ENCODE results near the gene POU2F1.

Gene POU2F1

GRCh38 chr1:167250482-167250881, 29.8 kb downstream of the POU2F1 start:
- Histone ChIP-seq H3K18ac (ENCODE audit: low read depth in 1 of 2, low read length in 2 of 2) (no peak overlapping the region), H2BK12ac (ENCODE audit: low read length in 2 of 2) (no peak overlapping the region), H4K91ac (ENCODE audit: low read length) (no peak overlapping the region), H3K4me2 (ENCODE audit: low read length, poor library complexity, severe bottlenecking) (no peak overlapping the region), H2BK120ac (ENCODE audit: low read depth, low read length) (no peak overlapping the region), H3K9me3 (ENCODE audit: control insufficient read depth, low read length) (no peaks in the 10 kb centered on the region), H3K14ac (ENCODE audit: low read length in 2 of 2) (no peak overlapping the region), H3K79me1 (replicated peaks; ENCODE audit: low read length, poor library complexity, severe bottlenecking) (peaks cover 26% of the 10 kb centered on the region), H2BK15ac (ENCODE audit: low read depth, poor library complexity, severe bottlenecking) (no peak overlapping the region), H3K4me1 (ENCODE audit: control insufficient read depth, insufficient read depth, low read depth, low read length) (no peaks in the 10 kb centered on the region), H2AK5ac (ENCODE audit: low read length, severe bottlenecking) (no peak overlapping the region), H2BK5ac (ENCODE audit: low read depth, low read length, poor library complexity, severe bottlenecking) (no peak overlapping the region), H3K9ac (ENCODE audit: low read length) (no peak overlapping the region), H3K23ac (ENCODE audit: low read length in 2 of 2) (no peak overlapping the region), H4K8ac (ENCODE audit: low read length) (no peak overlapping the region), H3K36me3 (ENCODE audit: control insufficient read depth in 1 of 2, insufficient read depth in 2 of 2, low read depth in 1 of 2, low read length in 2 of 2) (no peaks in the 10 kb centered on the region), H3K27me3 (ENCODE audit: control insufficient read depth in 1 of 2, insufficient read depth in 1 of 2, low read length in 2 of 2) (no peaks in the 10 kb centered on the region), H2AFZ (ENCODE audit: low read depth, low read length) (no peak overlapping the region), H3K4me3 (ENCODE audit: insufficient read depth in 1 of 2, low read depth in 1 of 2, low read length in 2 of 2) (no peak overlapping the region), H3K4ac (ENCODE audit: low read depth in 1 of 2, low read length in 2 of 2) (no peak overlapping the region), H3K27ac (ENCODE audit: low read length, poor library complexity, severe bottlenecking) (no peak overlapping the region)
- DNase-seq, result no peak

GRCh38 chr1:167251472-167251871, 30.8 kb downstream of the POU2F1 start:
- H2AFZ ChIP-seq (ENCODE audit: low read depth, low read length), result no peak overlapping the region

GRCh38 chr1:167252986-167253385, 32.3 kb downstream of the POU2F1 start:
- H3K9ac ChIP-seq (ENCODE audit: low read length), result no peak overlapping the region

More at GRCh38 chr1:167251472-167251871, 30.8 kb downstream of the POU2F1 start:
- Histone ChIP-seq H2BK15ac (ENCODE audit: low read depth, poor library complexity, severe bottlenecking) (no peak overlapping the region), H3K9me3 (ENCODE audit: control insufficient read depth, low read length) (no peaks in the 10 kb centered on the region), H4K91ac (ENCODE audit: low read length) (no peak overlapping the region), H3K79me1 (replicated peaks; ENCODE audit: low read length, poor library complexity, severe bottlenecking) (peaks cover 31% of the 10 kb centered on the region), H3K4ac (ENCODE audit: low read depth in 1 of 2, low read length in 2 of 2) (no peak overlapping the region), H3K4me1 (ENCODE audit: control insufficient read depth, insufficient read depth, low read depth, low read length) (no peaks in the 10 kb centered on the region), H2BK12ac (ENCODE audit: low read length in 2 of 2) (no peak overlapping the region), H3K27me3 (ENCODE audit: control insufficient read depth in 1 of 2, insufficient read depth in 1 of 2, low read length in 2 of 2) (no peaks in the 10 kb centered on the region), H3K9ac (ENCODE audit: low read length) (no peak overlapping the region), H2BK5ac (ENCODE audit: low read depth, low read length, poor library complexity, severe bottlenecking) (no peak overlapping the region), H3K14ac (ENCODE audit: low read length in 2 of 2) (no peak overlapping the region), H2AK5ac (ENCODE audit: low read length, severe bottlenecking) (no peak overlapping the region), H3K4me3 (ENCODE audit: insufficient read depth in 1 of 2, low read depth in 1 of 2, low read length in 2 of 2) (no peak overlapping the region), H4K8ac (ENCODE audit: low read length) (no peak overlapping the region), H2BK120ac (ENCODE audit: low read depth, low read length) (no peak overlapping the region), H3K36me3 (ENCODE audit: control insufficient read depth in 1 of 2, insufficient read depth in 2 of 2, low read depth in 1 of 2, low read length in 2 of 2) (no peaks in the 10 kb centered on the region), H3K27ac (ENCODE audit: low read length, poor library complexity, severe bottlenecking) (no peak overlapping the region), H3K23ac (ENCODE audit: low read length in 2 of 2) (no peak overlapping the region), H3K4me2 (ENCODE audit: low read length, poor library complexity, severe bottlenecking) (no peak overlapping the region), H3K18ac (ENCODE audit: low read depth in 1 of 2, low read length in 2 of 2) (no peak overlapping the region)
- WGBS, result 99% methylated on average over 4 of the region's 4 CpGs
- no peak for DNase-seq

GRCh38 chr1:167258858-167259257, 38.2 kb downstream of the POU2F1 start:
- Histone ChIP-seq H3K4me2 (ENCODE audit: low read length, poor library complexity, severe bottlenecking) (no peak overlapping the region), H2BK12ac (ENCODE audit: low read length in 2 of 2) (no peak overlapping the region), H2AK5ac (ENCODE audit: low read length, severe bottlenecking) (no peak overlapping the region), H3K18ac (ENCODE audit: low read depth in 1 of 2, low read length in 2 of 2) (no peak overlapping the region), H4K8ac (ENCODE audit: low read length) (no peak overlapping the region), H2BK5ac (ENCODE audit: low read depth, low read length, poor library complexity, severe bottlenecking) (no peak overlapping the region), H3K9ac (ENCODE audit: low read length) (no peak overlapping the region), H4K91ac (ENCODE audit: low read length) (no peak overlapping the region), H3K9me3 (ENCODE audit: control insufficient read depth, low read length) (no peaks in the 10 kb centered on the region), H3K4me3 (ENCODE audit: insufficient read depth in 1 of 2, low read depth in 1 of 2, low read length in 2 of 2) (no peak overlapping the region), H2AFZ (ENCODE audit: low read depth, low read length) (no peak overlapping the region), H2BK120ac (ENCODE audit: low read depth, low read length) (no peak overlapping the region), H3K14ac (ENCODE audit: low read length in 2 of 2) (no peak overlapping the region), H3K79me1 (replicated peaks; ENCODE audit: low read length, poor library complexity, severe bottlenecking) (peaks cover 27% of the 10 kb centered on the region), H3K4me1 (ENCODE audit: control insufficient read depth, insufficient read depth, low read depth, low read length) (peaks cover 1% of the 10 kb centered on the region), H3K27me3 (ENCODE audit: control insufficient read depth in 1 of 2, insufficient read depth in 1 of 2, low read length in 2 of 2) (no peaks in the 10 kb centered on the region), H3K27ac (ENCODE audit: low read length, poor library complexity, severe bottlenecking) (no peak overlapping the region), H2BK15ac (ENCODE audit: low read depth, poor library complexity, severe bottlenecking) (no peak overlapping the region), H3K23ac (ENCODE audit: low read length in 2 of 2) (no peak overlapping the region), H3K4ac (ENCODE audit: low read depth in 1 of 2, low read length in 2 of 2) (no peak overlapping the region), H3K36me3 (ENCODE audit: control insufficient read depth in 1 of 2, insufficient read depth in 2 of 2, low read depth in 1 of 2, low read length in 2 of 2) (no peaks in the 10 kb centered on the region)
- no peak for DNase-seq
- 79% methylated on average over 5 of the region's 5 CpGs for WGBS

More at GRCh38 chr1:167252986-167253385, 32.3 kb downstream of the POU2F1 start:
- Histone ChIP-seq H3K9me3 (ENCODE audit: control insufficient read depth, low read length) (no peaks in the 10 kb centered on the region), H2BK12ac (ENCODE audit: low read length in 2 of 2) (no peak overlapping the region), H4K8ac (ENCODE audit: low read length) (no peak overlapping the region), H2AK5ac (ENCODE audit: low read length, severe bottlenecking) (no peak overlapping the region), H3K23ac (ENCODE audit: low read length in 2 of 2) (no peak overlapping the region), H3K4ac (ENCODE audit: low read depth in 1 of 2, low read length in 2 of 2) (no peak overlapping the region), H3K27me3 (ENCODE audit: control insufficient read depth in 1 of 2, insufficient read depth in 1 of 2, low read length in 2 of 2) (no peaks in the 10 kb centered on the region), H3K18ac (ENCODE audit: low read depth in 1 of 2, low read length in 2 of 2) (no peak overlapping the region), H3K14ac (ENCODE audit: low read length in 2 of 2) (no peak overlapping the region), H4K91ac (ENCODE audit: low read length) (no peak overlapping the region), H3K27ac (ENCODE audit: low read length, poor library complexity, severe bottlenecking) (no peak overlapping the region), H3K4me1 (ENCODE audit: control insufficient read depth, insufficient read depth, low read depth, low read length) (no peaks in the 10 kb centered on the region), H2BK15ac (ENCODE audit: low read depth, poor library complexity, severe bottlenecking) (no peak overlapping the region), H3K36me3 (ENCODE audit: control insufficient read depth in 1 of 2, insufficient read depth in 2 of 2, low read depth in 1 of 2, low read length in 2 of 2) (no peaks in the 10 kb centered on the region), H2BK5ac (ENCODE audit: low read depth, low read length, poor library complexity, severe bottlenecking) (no peak overlapping the region), H3K4me3 (ENCODE audit: insufficient read depth in 1 of 2, low read depth in 1 of 2, low read length in 2 of 2) (no peak overlapping the region), H2BK120ac (ENCODE audit: low read depth, low read length) (no peak overlapping the region), H3K79me1 (replicated peaks; ENCODE audit: low read length, poor library complexity, severe bottlenecking) (peaks cover 30% of the 10 kb centered on the region), H2AFZ (ENCODE audit: low read depth, low read length) (no peak overlapping the region), H3K4me2 (ENCODE audit: low read length, poor library complexity, severe bottlenecking) (no peak overlapping the region)
- DNase-seq, result no peak

All from mesenchymal stem cell (in vitro differentiated cells and primary cell).